HG03064 (cell line): ENCODE measurements around the gene KLF5.
"Not testable (repeated sequence)": the region's sequence is repeated elsewhere in the genome, so short reads cannot be mapped to it uniquely, and the experiment has no call there.

Source experiments
- ATAC-seq: cut with Tn5 transposase; IDR thresholded peaks from one replicate; pipeline ENCODE4 v1.9.1; 2021; ENCODE audit warnings: low read depth; ENCODE audit not compliant: unreplicated experiment

The KLF5 gene

GRCh38 chr13:73058736-73059459 lies at the start of gene KLF5:
TSS of gene KLF5 (plus strand) at chr13:73059005. CDS start at chr13:73059328, 323 bp downstream.
- peak; percentile 97 for ATAC-seq

GRCh38 chr13:73011751-73012150 lies 47.1 kb upstream of the KLF5 start:
- ATAC-seq, result no peak

- no peak for ATAC-seq
These were observed 43.0 kb upstream of the KLF5 start for GRCh38 chr13:73015805-73016204.

- no peak for ATAC-seq
These were observed 40.5 kb upstream of the KLF5 start for GRCh38 chr13:73018336-73018735.

- ATAC-seq, result no peak
These were observed 33.4 kb upstream of the KLF5 start for GRCh38 chr13:73025217-73026012.

- ATAC-seq, result no peak
These were observed 23.9 kb upstream of the KLF5 start for GRCh38 chr13:73034901-73035300.

- ATAC-seq, result no peak
These were observed 23.1 kb upstream of the KLF5 start for GRCh38 chr13:73035660-73036059.

GRCh38 chr13:73036566-73036965 lies 22.2 kb upstream of the KLF5 start:
- ATAC-seq, result no peak

- no peak for ATAC-seq
These were observed 20.7 kb upstream of the KLF5 start for GRCh38 chr13:73038064-73038463.

- ATAC-seq, result no peak
These were observed 19.4 kb upstream of the KLF5 start for GRCh38 chr13:73039201-73040108.

- ATAC-seq, result no peak
These were observed 18.3 kb upstream of the KLF5 start for GRCh38 chr13:73040484-73040883.

- no peak for ATAC-seq
These were observed 17.7 kb upstream of the KLF5 start for GRCh38 chr13:73040968-73041596.

- ATAC-seq, result no peak
These were observed 13.8 kb upstream of the KLF5 start for GRCh38 chr13:73045031-73045430.

- not testable (repeated sequence) for ATAC-seq
These were observed 10.2 kb upstream of the KLF5 start for GRCh38 chr13:73048615-73049014.

- ATAC-seq, result no peak
These were observed 4.1 kb upstream of the KLF5 start for GRCh38 chr13:73054712-73055111.

GRCh38 chr13:73055813-73056564 lies 2.8 kb upstream of the KLF5 start:
- no peak for ATAC-seq

- ATAC-seq, result no peak
These were observed 2.2 kb upstream of the KLF5 start for GRCh38 chr13:73056565-73056962.

- ATAC-seq, result no peak
These were observed 1.3 kb upstream of the KLF5 start for GRCh38 chr13:73057284-73058063.

GRCh38 chr13:73058064-73058313 lies 816 bp upstream of the KLF5 start:
- ATAC-seq, result no peak
